HepG2 (cell line): ENCODE results near the gene RABGAP1. TPM values are rescaled to one million over a fixed set of nuclear protein-coding genes. Genes with fewer than 3 reads are reported as not detected.

Source experiments
- ISL2 ChIP-seq: sonication (generic); formaldehyde crosslinking; IDR thresholded peaks from 2 replicates; pipeline ENCODE4 v1.5.0; 2020; ENCODE audit warnings: missing genetic modification reagents
- KLF6 ChIP-seq: IDR thresholded peaks from 2 replicates; pipeline ENCODE4 v1.8.0; 2016; ENCODE audit warnings: missing biosample characterization, missing genetic modification reagents
- MIXL1 ChIP-seq: IDR thresholded peaks from 2 replicates; pipeline ENCODE4 v1.6.1; 2016
- NFIB ChIP-seq: sonication (generic); formaldehyde crosslinking; IDR thresholded peaks from 2 replicates; pipeline ENCODE4 v1.9.0; 2021; ENCODE audit warnings: missing genetic modification reagents, mild to moderate bottlenecking, borderline replicate concordance
- POLR2AphosphoS5 ChIP-seq: IDR thresholded peaks from 2 replicates; pipeline ENCODE4 v1.6.1; 2012; ENCODE audit warnings: low read depth, low read length
- REL ChIP-seq: sonication (generic); formaldehyde crosslinking; conservative IDR thresholded peaks from 2 replicates; pipeline ENCODE4 v1.8.0; 2022; ENCODE audit warnings: mild to moderate bottlenecking, missing genetic modification reagents, moderate library complexity
- SOX6 ChIP-seq, 2 experiments: fragments of 450-650 bp in 1 of 2; sonication (generic) in 1 of 2; formaldehyde crosslinking in 1 of 2; IDR thresholded peaks; 2 replicates each; pipeline versions ENCODE4 v1.4.0 to v1.6.1; 2017 to 2020; ENCODE audit warnings: antibody characterized with exemption in 1 of 2, mild to moderate bottlenecking in 1 of 2, missing genetic modification reagents in 1 of 2
- ZBTB8A ChIP-seq: sonication (generic); formaldehyde crosslinking; IDR thresholded peaks from 2 replicates; pipeline ENCODE4 v1.4.0; 2020; ENCODE audit warnings: mild to moderate bottlenecking, low read depth, missing genetic modification reagents, borderline replicate concordance
- ZIK1 ChIP-seq: sonication (generic); formaldehyde crosslinking; IDR thresholded peaks from 2 replicates; pipeline ENCODE4 v1.5.0; 2020; ENCODE audit warnings: mild to moderate bottlenecking, low read depth, missing genetic modification reagents, borderline replicate concordance
- ZMYM4 ChIP-seq: sonication (generic); formaldehyde crosslinking; IDR thresholded peaks from 2 replicates; pipeline ENCODE4 v1.8.1; 2023; ENCODE audit warnings: mild to moderate bottlenecking, missing genetic modification reagents
- ZNF121 ChIP-seq: sonication (generic); formaldehyde crosslinking; IDR thresholded peaks from 2 replicates; pipeline ENCODE4 v1.5.0; 2020; ENCODE audit warnings: mild to moderate bottlenecking, missing genetic modification reagents
- ZNF180 ChIP-seq: sonication (generic); formaldehyde crosslinking; IDR thresholded peaks from 2 replicates; pipeline ENCODE4 v1.4.0; 2020; ENCODE audit warnings: low read depth, missing genetic modification reagents, borderline replicate concordance
- ZNF460 ChIP-seq: sonication (generic); formaldehyde crosslinking; IDR thresholded peaks from 2 replicates; pipeline ENCODE4 v1.5.1; 2020; ENCODE audit warnings: missing genetic modification reagents, mild to moderate bottlenecking, borderline replicate concordance
- ZNF564 ChIP-seq: sonication (generic); formaldehyde crosslinking; IDR thresholded peaks from 2 replicates; pipeline ENCODE4 v1.8.1; 2023; ENCODE audit warnings: mild to moderate bottlenecking, missing genetic modification reagents
- ZSCAN20 ChIP-seq: sonication (generic); formaldehyde crosslinking; IDR thresholded peaks from 2 replicates; pipeline ENCODE4 v1.4.0; 2020; ENCODE audit warnings: missing genetic modification reagents, mild to moderate bottlenecking, borderline replicate concordance
- polyA plus RNA-seq, 8 experiments: library from polyadenylated mRNA; depleted of rRNA in 3 of 8; stranded (reverse) in 7 of 8; unstranded in 1 of 8; fragments of >200 nt; fragmentation: Illumina TruSeq in 4 of 8; extraction: Trizol in 4 of 8; gene quantifications; 2 replicates each; pipeline versions ENCODE4 v1.2.1 to v1.2.3, GENCODE V29; 2011 to 2016; ENCODE audit warnings: low read depth in 4 of 8, missing spikeins in 1 of 8, mixed read lengths in 1 of 8; ENCODE audit not compliant: insufficient read depth in 1 of 8
- total RNA-seq, 5 experiments: library from RNA; depleted of rRNA; stranded (reverse); fragments of >200 nt; fragmentation: Illumina TruSeq; extraction: Trizol; gene quantifications; 2 replicates each; pipeline ENCODE4 v1.2.3, GENCODE V29; 2016; ENCODE audit warnings: low read depth in 1 of 5
- TF ChIP-seq, protein P1 (sequence below): sonication (generic); formaldehyde crosslinking; IDR thresholded peaks from 2 replicates; pipeline ENCODE4 v1.5.0; 2020; ENCODE audit warnings: mild to moderate bottlenecking, missing genetic modification reagents, borderline replicate concordance
- TF ChIP-seq, protein P2 (sequence below): sonication (generic); formaldehyde crosslinking; IDR thresholded peaks from 2 replicates; pipeline ENCODE4 v1.5.0; 2020; ENCODE audit warnings: missing genetic modification reagents
- TF ChIP-seq, protein P3 (sequence below): sonication (generic); formaldehyde crosslinking; IDR thresholded peaks from 2 replicates; pipeline ENCODE4 v1.4.0; 2020; ENCODE audit warnings: missing genetic modification reagents
- TF ChIP-seq, protein P4 (sequence below): sonication (generic); formaldehyde crosslinking; IDR thresholded peaks from 2 replicates; pipeline ENCODE4 v1.8.0; 2022; ENCODE audit warnings: mild to moderate bottlenecking, missing genetic modification reagents
- TF ChIP-seq, protein P5 (sequence below): sonication (generic); formaldehyde crosslinking; IDR thresholded peaks from 2 replicates; pipeline ENCODE4 v1.8.1; 2023; ENCODE audit warnings: mild to moderate bottlenecking, missing genetic modification reagents, borderline replicate concordance

RABGAP1 gene
- total and polyA plus RNA-seq, 2 of the 13 experiments (the other 11 are each of a cell fraction or from before 2014, with no cell fraction given) = 19.1 to 19.3 TPM

DNA sequence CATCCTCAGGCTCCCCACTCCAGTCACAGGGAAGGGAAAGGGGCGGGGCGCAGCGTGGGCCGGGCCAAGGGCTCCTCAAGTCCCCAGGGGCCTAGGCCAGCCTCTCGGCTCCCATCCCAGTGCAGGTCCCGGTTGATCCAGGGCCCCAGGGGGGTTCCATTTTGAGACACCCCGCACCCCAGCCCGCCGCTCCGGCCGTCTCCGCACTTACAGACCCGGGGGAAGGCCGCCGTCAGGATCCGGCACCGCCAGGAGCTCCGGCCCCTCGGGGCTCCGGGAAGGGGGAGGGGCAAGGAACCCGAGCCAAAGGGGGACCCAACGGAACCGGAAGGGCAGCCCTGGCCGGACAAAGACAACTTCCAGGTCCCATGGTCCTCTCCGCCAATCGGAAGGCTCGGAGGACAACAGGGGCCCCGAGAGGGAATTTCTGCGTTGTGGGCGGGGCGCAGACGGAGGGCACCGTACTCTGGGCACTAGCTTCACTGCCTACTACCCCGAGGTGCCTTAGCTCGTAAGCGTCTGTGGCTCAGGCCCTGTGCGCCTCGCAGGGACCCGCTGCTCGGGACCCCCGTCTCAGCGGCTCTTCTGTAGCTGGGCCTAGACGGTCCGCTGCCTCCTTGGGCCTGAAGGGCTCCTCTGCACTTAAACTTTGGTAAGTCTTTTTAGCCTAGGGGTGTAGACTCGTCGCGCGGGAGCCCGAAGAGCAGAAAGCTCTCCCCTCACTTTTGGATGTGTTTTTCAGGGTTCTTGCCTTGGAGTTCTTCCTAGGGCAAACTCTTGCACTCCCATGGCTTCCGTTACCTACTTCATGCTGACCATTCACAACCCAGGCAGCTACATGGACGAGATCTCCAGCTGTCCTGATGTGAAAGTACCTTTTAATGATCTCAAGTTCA, 9.3 kb upstream of the RABGAP1 start, which contains the start of gene ZBTB26 (continued):
- TF ChIP-seq, protein P1, sequence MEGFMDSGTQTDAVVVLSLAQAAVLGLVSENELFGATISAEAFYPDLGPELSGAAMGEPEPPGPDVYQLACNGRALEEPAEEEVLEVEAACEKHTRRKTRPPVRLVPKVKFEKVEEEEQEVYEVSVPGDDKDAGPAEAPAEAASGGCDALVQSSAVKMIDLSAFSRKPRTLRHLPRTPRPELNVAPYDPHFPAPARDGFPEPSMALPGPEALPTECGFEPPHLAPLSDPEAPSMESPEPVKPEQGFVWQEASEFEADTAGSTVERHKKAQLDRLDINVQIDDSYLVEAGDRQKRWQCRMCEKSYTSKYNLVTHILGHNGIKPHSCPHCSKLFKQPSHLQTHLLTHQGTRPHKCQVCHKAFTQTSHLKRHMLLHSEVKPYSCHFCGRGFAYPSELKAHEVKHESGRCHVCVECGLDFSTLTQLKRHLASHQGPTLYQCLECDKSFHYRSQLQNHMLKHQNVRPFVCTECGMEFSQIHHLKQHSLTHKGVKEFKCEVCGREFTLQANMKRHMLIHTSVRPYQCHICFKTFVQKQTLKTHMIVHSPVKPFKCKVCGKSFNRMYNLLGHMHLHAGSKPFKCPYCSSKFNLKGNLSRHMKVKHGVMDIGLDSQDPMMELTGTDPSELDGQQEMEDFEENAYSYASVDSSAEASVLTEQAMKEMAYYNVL (CRISPR knock-in tag) = peak; percentile 41; the same call in 1 of the 2 replicates
- TF ChIP-seq REL (CRISPR knock-in tag) = no peak
- TF ChIP-seq ZNF180 = no peak
- TF ChIP-seq ZNF564 = no peak
- TF ChIP-seq, protein P2, sequence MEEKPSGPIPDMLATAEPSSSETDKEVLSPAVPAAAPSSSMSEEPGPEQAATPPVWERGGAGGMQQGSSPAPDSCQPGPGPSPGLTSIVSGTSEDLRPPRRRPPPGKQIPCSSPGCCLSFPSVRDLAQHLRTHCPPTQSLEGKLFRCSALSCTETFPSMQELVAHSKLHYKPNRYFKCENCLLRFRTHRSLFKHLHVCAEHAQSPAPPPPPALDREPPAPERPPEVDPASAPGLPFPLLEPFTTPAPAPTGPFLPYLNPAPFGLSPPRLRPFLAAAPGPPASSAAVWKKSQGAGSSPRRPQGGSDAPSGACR (CRISPR knock-in tag) = peak; percentile 78; the same call in 1 of the 2 replicates
- TF ChIP-seq ZSCAN20 (CRISPR knock-in tag) = 0 out of 2 replicates have a peak, but pooled peaks have one; percentile 49
- TF ChIP-seq SOX6 (IDR thresholded peaks at IDR 0.05) = no peak
- peak; percentile 55 for TF ChIP-seq SOX6 (CRISPR knock-in tag; IDR thresholded peaks at IDR 0.05)
- TF ChIP-seq, protein P3, sequence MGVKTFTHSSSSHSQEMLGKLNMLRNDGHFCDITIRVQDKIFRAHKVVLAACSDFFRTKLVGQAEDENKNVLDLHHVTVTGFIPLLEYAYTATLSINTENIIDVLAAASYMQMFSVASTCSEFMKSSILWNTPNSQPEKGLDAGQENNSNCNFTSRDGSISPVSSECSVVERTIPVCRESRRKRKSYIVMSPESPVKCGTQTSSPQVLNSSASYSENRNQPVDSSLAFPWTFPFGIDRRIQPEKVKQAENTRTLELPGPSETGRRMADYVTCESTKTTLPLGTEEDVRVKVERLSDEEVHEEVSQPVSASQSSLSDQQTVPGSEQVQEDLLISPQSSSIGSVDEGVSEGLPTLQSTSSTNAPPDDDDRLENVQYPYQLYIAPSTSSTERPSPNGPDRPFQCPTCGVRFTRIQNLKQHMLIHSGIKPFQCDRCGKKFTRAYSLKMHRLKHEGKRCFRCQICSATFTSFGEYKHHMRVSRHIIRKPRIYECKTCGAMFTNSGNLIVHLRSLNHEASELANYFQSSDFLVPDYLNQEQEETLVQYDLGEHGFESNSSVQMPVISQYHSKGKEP (CRISPR knock-in tag) = no peak
- peak; percentile 61 for TF ChIP-seq MIXL1 (CRISPR knock-in tag)
- peak; percentile 81 for TF ChIP-seq KLF6
- TF ChIP-seq ZNF121 = no peak
- TF ChIP-seq ZBTB8A (CRISPR knock-in tag) = no peak
- no peak for TF ChIP-seq NFIB (CRISPR knock-in tag)
- no peak for TF ChIP-seq ZIK1 (CRISPR knock-in tag)
- no peak for TF ChIP-seq ZNF460 (CRISPR knock-in tag)
- TF ChIP-seq, protein P4, sequence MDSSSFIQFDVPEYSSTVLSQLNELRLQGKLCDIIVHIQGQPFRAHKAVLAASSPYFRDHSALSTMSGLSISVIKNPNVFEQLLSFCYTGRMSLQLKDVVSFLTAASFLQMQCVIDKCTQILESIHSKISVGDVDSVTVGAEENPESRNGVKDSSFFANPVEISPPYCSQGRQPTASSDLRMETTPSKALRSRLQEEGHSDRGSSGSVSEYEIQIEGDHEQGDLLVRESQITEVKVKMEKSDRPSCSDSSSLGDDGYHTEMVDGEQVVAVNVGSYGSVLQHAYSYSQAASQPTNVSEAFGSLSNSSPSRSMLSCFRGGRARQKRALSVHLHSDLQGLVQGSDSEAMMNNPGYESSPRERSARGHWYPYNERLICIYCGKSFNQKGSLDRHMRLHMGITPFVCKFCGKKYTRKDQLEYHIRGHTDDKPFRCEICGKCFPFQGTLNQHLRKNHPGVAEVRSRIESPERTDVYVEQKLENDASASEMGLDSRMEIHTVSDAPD (CRISPR knock-in tag) = no peak
- TF ChIP-seq, protein P5, sequence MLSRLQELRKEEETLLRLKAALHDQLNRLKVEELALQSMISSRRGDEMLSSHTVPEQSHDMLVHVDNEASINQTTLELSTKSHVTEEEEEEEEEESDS (CRISPR knock-in tag) = peak; percentile 42; the same call in 1 of the 2 replicates
- TF ChIP-seq POLR2AphosphoS5 = peak; percentile 89
- peak; percentile 66 for TF ChIP-seq ISL2 (CRISPR knock-in tag)
- peak; percentile 91 for TF ChIP-seq ZMYM4 (CRISPR knock-in tag)
